ENCODE data around the gene PLAAT5.
"Not testable (repeated sequence)": the region's sequence is repeated elsewhere in the genome, so short reads cannot be mapped to it uniquely, and the experiment has no call there.

PLAAT5 gene

GRCh38 chr11:63485777-63486176 is 5.2 kb downstream of the PLAAT5 start:
- no peak for FAIRE-seq
- no peak for DNase-seq (ENCODE audit: low spot score)

GRCh38 chr11:63480039-63480438 is 10.9 kb downstream of the PLAAT5 start:
- FAIRE-seq (no peak), DNase-seq (ENCODE audit: low spot score) (no peak)

GRCh38 chr11:63478896-63479295 is 12.1 kb downstream of the PLAAT5 start:
- peak; percentile 74 for DNase-seq (ENCODE audit: low spot score)
- FAIRE-seq = no peak

DNA sequence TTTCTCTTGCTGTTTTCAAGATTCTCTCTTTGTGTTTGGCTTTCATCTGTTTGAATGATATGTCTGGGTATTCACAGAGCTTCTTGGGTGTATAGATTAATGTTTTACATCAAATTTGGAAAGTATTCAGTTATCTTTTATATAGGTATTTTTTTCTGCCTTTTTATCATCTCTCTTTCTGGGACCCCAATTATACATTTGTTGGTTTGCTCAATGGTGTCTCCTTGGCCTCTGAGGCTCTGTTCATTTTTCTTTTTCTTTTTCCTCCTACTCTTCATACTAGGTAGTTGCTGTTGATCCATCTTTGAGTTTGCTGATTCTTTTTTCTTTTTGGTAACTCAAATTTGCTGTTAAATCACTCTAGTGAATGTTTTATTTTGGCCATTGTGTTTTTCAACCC is 14.3 kb downstream of the PLAAT5 start:
- FAIRE-seq = no peak
- no peak for DNase-seq (ENCODE audit: low spot score)

DNA sequence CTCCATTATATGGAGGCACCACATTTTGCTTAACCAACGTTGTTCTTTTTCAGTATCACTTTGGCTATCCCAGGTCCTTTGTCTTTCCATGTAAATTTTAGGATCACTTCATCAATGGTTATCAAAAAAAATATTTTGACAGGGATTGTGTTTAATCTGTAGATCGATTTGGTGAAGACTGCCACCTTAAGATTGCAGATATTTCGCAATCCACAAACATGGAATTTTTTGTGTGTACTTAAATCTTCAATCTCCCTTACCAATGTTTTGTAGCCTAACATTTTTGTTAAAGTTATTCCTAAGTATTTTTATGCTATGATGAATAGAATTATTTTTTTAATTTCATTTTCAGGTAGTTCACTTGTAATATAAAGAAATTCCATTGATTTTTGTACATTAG is 18.6 kb downstream of the PLAAT5 start:
- DNase-seq (ENCODE audit: low spot score) (no peak), FAIRE-seq (no peak)

- FAIRE-seq (no peak), DNase-seq (ENCODE audit: low spot score) (no peak)
Observed at GRCh38 chr11:63470311-63470710, 20.7 kb downstream of the PLAAT5 start.

DNA sequence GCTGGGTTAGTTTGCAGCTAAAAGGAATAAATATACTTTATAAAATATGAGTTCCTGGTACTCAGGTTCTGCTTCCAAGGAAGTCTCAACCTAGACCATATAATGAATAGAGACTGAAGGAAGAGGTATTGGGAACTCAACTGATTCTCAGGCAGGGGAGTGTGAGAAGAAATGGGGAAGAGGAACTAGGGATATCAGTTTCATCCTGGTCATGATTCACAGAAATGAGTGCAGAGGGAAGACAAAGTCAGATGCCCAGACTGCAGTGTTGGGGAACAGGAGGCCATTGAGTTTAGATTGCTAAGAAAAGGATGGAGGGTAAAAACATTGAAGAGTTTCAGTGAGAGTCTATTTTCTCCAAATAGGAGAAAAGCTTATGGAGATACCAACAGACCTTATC is 28.8 kb downstream of the PLAAT5 start:
- no peak for DNase-seq (ENCODE audit: low spot score)

DNA sequence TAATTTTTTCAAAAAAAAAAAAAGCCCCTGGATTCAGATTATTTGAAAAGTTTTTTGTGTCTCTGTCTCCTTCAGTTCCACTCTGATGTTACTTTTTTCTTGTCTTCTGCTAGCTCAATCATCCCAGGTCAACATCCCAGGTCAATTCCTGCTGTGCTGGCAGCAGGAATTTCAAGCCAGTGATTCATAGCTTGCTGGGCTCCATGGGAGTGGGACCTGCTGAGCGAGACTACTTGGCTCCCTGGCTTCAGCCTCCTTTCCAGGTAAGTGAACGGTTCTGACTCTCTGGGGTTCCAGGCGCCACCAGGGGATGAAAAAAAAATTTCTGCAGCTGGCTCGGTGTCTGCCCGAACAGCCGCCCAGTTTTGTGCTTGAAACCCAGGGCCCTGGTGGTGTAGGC is 31.4 kb downstream of the PLAAT5 start:
- DNase-seq (ENCODE audit: low spot score) = no peak

More for the DNA sequence above, 28.8 kb downstream of the PLAAT5 start:
- FAIRE-seq = no peak

GRCh38 chr11:63448646-63449045 is 42.3 kb downstream of the PLAAT5 start:
- FAIRE-seq (no peak), DNase-seq (ENCODE audit: low spot score) (no peak)

More for the DNA sequence above, 31.4 kb downstream of the PLAAT5 start:
- no peak for FAIRE-seq

DNA sequence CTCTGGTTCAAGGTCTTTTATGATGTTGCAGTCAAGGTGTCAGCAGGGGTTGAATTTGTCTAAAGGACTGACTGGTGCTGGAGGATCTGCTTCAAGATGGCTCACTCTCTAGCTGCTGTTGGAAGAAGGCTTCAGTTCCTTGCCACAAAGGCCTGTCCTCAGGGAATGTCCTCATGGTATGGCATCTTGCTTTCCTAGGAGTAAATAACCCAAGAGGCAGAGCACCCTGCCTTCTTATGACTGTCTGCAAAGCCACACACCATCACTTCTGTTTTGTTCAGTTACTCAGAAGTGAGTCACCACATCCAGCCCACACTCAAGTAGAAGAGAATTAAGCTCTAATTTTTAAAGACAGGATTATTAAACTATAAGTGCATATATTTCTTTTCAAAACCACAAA is 45.2 kb downstream of the PLAAT5 start:
- FAIRE-seq = no peak
- peak; percentile 31 for DNase-seq (ENCODE audit: low spot score)

- FAIRE-seq (no peak), DNase-seq (ENCODE audit: low spot score) (no peak)
Observed at GRCh38 chr11:63445118-63445517, 45.8 kb downstream of the PLAAT5 start.

- FAIRE-seq (no peak), DNase-seq (ENCODE audit: low spot score) (no peak)
Observed at GRCh38 chr11:63444160-63444559, 46.8 kb downstream of the PLAAT5 start.

DNA sequence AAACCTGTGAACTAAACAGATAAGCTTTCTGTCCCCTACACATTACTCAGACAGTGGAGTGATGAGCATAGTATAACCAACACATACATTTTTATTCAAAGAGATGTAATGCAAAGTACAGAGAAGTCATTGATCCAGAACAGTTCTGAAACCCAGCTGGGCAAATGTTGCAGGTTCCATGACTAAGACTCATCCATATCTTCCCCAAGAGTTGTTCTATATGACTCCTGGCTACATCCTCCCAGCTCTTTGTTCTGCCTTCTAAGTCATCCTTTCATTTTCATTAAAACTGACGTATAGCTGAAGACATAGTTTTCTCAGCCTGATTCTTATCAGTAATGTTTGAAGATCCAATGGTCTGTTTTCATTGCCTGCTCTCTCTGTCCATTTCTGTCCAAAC is 47.3 kb downstream of the PLAAT5 start:
- DNase-seq (ENCODE audit: low spot score) (no peak), FAIRE-seq (no peak)

- not testable (repeated sequence) for DNase-seq (ENCODE audit: low spot score); FAIRE-seq
Observed at GRCh38 chr11:63435831-63436230, 55.1 kb downstream of the PLAAT5 start.

DNA sequence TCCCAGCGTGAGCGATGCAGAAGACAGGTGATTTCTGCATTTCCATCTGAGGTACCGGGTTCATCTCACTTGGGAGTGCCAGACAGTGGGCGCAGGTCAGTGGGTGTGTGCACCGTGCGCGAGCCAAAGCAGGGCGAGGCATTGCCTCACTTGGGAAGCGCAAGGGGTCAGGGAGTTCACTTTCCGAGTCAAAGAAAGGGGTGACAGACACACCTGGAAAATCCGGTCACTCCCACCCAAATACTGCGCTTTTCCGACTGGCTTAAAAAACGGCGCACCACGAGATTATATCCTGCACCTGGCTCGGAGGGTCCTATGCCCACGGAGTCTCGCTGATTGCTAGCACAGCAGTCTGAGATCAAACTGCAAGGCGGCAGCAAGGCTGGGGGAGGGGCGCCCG is 55.6 kb downstream of the PLAAT5 start:
- DNase-seq (ENCODE audit: low spot score); FAIRE-seq: not testable (repeated sequence)

DNA sequence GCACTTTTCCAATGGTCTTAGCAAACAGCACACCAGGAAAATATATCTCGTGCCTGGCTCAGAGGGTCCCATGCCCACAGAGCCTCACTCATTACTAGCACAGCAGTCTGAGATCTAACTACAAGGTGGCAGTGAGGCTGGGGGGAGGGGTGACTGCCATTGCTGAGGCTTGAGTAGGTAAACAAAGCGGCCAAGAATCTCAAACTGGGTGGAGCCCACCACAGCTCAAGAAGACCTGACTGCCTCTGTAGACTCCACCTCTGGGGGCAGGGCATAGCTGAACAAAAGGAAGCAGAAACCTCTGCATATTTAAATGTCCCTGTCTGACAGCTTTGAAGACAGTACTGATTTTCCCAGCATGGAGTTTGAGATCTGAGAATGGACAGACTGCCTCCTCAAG is 60.2 kb downstream of the PLAAT5 start:
- DNase-seq (ENCODE audit: low spot score); FAIRE-seq: not testable (repeated sequence)

GRCh38 chr11:63427971-63428508 is 62.9 kb downstream of the PLAAT5 start:
- DNase-seq (ENCODE audit: low spot score) (no peak), FAIRE-seq (no peak)

DNA sequence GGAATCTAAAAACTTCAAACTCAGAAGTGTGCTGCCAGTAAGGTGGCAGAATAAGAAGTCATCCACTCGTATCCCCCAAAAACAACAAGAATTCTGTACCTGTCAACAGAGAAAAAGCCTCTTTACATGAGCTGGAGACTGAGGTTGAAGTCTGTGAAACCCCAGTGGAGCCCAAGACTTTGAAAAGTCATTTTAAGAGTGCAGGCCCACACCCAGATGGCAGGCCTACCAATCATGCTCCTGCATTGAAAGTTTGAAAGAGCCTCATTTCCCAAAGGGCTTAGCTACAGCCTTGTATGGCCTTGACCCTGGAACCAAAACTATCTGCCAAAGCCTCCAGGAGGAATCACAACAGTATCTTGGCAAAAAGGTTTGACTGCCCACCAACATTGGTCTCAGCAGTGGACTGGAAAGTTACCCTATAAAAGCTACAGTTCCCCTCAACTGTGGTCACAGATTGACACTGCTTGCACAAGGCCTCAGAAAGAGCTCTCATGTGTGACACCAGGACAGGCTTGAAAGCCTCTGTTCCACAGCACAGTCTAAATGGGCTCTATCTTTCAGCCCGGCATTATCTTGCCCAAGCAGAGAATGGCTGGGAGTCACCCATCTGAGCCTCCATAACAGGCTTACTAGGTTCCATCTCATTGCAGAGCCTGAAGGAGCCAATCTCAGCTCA is 73.7 kb downstream of the PLAAT5 start:
- DNase-seq (ENCODE audit: low spot score) = no peak
- FAIRE-seq = no peak
